ENCODE measurements around the gene TNIP2.

DNA sequence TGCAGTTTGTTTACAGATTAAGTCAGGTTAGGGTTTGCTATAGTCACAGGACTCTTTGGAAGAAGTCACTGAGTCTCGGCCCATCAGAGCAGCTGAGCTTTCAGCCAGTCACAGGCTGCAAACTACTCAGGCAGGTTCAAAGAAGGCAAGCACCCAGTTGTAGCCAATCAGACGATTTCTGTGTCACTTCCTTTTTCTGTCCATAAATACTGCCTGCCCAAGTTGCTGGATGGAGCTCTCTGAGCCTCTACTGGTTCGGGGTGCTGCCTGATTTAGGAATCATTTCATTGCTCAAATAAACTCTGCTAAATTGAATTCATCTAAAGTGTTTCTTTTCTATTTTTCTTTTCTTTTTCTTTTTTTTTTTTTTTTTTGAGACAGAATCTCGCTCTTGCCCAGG, 29.5 kb upstream of the TNIP2 start:
- no peak for TF ChIP-seq POLR2AphosphoS5 (IDR thresholded peaks at IDR 0.05; ENCODE audit: borderline replicate concordance, low read depth, low read length)
- no peak for TF ChIP-seq EZH2 (IDR thresholded peaks at IDR 0.05)
- TF ChIP-seq FOXP2 (optimal IDR thresholded peaks at IDR 0.05; ENCODE audit: control extremely low read depth, extremely low read length, insufficient read depth), result no peak
